ENCODE results near the gene TMEM117. TPM values are rescaled to one million over a fixed set of nuclear protein-coding genes. Genes with fewer than 3 reads are reported as not detected.
"Not testable (repeated sequence)": the region's sequence is repeated elsewhere in the genome, so short reads cannot be mapped to it uniquely, and the experiment has no call there.

The TMEM117 gene
- total RNA-seq, 1 experiment from 2014 or later = 12.6 TPM

DNA sequence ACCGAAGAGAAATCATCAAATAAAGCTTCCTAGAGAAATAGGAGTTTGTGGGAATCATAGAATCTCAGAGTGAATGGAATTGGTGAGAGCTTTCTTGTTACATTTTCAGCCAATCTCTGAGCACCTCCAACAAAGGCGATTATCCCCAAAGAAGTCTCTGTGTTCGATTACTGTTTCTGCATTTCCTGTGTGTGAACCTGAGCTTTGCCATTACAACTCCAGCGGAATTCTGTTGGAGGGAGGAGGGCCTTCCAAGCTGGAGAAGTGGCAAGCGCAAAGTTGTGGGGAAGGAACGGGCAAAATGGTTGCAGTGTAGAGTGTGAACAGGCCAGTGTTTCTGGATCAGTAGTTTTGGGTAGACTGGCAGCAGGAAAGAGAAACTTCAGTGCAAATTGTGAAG is 23.1 kb downstream of the TMEM117 start:
- DNase-seq = no peak
- Histone ChIP-seq H3K9me3 (replicated peaks) (no peaks in the 10 kb centered on the region; the same call in 1 of the 2 replicates), H3K36me3 (no peaks in the 10 kb centered on the region), H3K27ac (no peak overlapping the region), H3K27me3 (no peaks in the 10 kb centered on the region), H3K4me1 (peaks cover 20% of the 10 kb centered on the region), H3K4me3 (no peak overlapping the region)

DNA sequence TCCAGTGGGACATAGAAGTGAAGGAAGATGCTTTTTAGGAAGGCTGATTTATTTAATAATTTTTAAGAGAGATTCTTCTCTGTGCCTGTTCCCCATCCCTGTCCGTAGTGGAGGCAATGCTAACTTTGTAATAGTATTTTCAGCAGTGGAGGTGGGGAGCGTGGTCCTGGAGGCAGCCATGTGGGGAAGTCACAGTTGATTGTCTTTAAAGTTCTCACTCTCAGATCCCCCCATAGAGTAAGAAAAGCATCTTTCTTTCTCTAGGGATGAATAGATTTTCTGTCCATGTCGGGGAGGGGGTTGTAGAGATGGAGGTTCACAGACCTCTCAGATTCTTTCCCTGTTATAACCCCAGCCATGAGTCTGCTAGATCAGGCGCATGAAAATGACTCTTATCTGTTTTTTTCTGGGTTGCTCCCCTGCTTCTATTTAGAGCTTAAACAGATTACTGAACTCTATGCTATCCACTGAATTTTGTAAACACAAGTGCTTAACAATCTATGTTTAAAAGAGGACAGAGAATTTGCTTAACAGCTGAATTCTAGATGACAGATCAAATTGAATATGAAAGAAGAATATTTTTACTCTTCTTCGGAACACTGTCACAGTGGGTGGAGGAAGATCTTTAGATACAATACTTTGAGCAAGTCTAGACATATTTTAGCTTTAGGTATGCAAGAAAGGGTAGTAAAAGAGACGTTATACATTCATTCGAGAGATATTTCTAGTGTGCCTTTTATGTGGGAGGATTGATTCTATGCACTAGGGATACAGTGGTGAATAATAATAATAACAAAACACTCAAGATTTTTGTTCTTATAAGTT is 25.3 kb downstream of the TMEM117 start:
- DNase-seq = peak in 1 of 2 experiments; percentile 12
- Histone ChIP-seq H3K27ac (peak overlapping the region; percentile 68), H3K9me3 (replicated peaks) (no peaks in the 10 kb centered on the region; the same call in 1 of the 2 replicates), H3K27me3 (no peaks in the 10 kb centered on the region), H3K36me3 (no peaks in the 10 kb centered on the region), H3K4me1 (peaks cover 20% of the 10 kb centered on the region), H3K4me3 (peak overlapping the region; percentile 10; the same call in 1 of the 2 replicates)

DNA sequence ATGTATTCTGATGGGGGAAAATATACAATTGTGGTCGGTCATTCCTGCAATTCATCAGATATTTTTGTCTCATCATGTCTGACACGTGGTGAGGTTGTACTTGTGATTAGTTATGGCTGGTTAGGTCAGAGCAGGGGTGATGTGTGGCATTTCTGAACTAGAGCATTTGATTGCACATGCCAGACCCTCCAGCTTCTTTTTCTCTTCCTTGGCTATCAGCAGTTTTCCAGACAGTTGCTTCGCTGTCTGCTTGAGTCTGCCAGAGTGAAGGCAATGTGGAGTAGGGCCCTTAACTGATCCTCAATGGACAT is 25.9 kb downstream of the TMEM117 start:
- Histone ChIP-seq H3K36me3 (no peaks in the 10 kb centered on the region), H3K27me3 (no peaks in the 10 kb centered on the region), H3K4me3 (peak overlapping the region; percentile 10; the same call in 1 of the 2 replicates), H3K27ac (peak overlapping the region; percentile 68), H3K9me3 (replicated peaks) (no peaks in the 10 kb centered on the region; the same call in 1 of the 2 replicates), H3K4me1 (peaks cover 20% of the 10 kb centered on the region)
- DNase-seq = peak; percentile 30 to 51

GRCh38 chr12:43863770-43864366 is 28.0 kb downstream of the TMEM117 start:
- Histone ChIP-seq H3K4me3 (no peak overlapping the region), H3K4me1 (peaks cover 20% of the 10 kb centered on the region), H3K9me3 (replicated peaks) (no peaks in the 10 kb centered on the region), H3K27me3 (no peaks in the 10 kb centered on the region), H3K36me3 (no peaks in the 10 kb centered on the region), H3K27ac (no peak overlapping the region)
- no peak for DNase-seq

- not testable (repeated sequence) for H3K36me3 ChIP-seq; H3K4me3 ChIP-seq; H3K27ac ChIP-seq; H3K27me3 ChIP-seq; DNase-seq; H3K9me3 ChIP-seq (replicated peaks)
- peaks cover 20% of the 10 kb centered on the region for H3K4me1 ChIP-seq
These were observed 28.7 kb downstream of the TMEM117 start for GRCh38 chr12:43864557-43864956.

DNA sequence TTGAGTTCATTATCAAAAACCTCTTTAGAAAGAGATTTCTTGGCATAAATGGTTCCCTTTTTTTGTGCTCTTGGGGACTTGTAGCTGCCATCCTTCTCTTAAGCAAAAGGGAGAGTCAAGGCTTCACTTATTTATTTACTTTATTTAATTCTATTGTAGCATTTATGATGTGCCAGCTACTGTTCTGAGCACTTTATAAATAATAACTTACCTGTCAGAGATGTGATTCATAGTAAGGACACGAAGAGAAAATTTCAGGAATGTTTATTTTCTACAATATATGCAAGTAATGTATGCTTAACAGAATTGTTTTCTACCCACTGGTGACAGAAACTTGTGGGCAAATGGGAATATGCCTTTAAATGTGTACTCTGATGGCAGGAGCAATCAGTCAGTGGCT is 33.3 kb downstream of the TMEM117 start:
- no peak for DNase-seq
- H3K4me3 ChIP-seq = no peak overlapping the region
- no peaks in the 10 kb centered on the region for H3K27me3 ChIP-seq
- no peaks in the 10 kb centered on the region for H3K4me1 ChIP-seq
- no peaks in the 10 kb centered on the region for H3K36me3 ChIP-seq
- H3K27ac ChIP-seq = no peak overlapping the region
- no peaks in the 10 kb centered on the region for H3K9me3 ChIP-seq (replicated peaks)

DNA sequence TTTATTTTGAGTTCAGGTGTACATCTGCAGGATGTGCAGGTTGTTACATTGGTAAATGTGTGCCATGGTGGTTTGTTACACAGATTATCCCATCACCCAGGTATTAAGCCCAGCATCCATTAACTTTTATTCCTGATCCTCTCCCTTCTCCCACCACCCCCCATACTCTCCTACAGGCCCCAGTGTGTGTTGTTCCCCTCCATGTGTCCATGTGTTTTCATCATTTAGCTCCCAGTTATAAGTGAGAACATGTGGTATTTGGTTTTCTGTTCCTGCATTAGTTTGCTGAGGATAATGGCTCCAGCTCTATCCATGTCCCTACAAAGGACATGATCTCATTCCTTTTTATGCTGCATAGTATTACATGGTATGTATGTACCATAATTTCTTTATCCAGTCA is 33.9 kb downstream of the TMEM117 start:
- not testable (repeated sequence) for H3K36me3 ChIP-seq; H3K4me3 ChIP-seq; H3K4me1 ChIP-seq; H3K9me3 ChIP-seq (replicated peaks); DNase-seq; H3K27me3 ChIP-seq; H3K27ac ChIP-seq

DNA sequence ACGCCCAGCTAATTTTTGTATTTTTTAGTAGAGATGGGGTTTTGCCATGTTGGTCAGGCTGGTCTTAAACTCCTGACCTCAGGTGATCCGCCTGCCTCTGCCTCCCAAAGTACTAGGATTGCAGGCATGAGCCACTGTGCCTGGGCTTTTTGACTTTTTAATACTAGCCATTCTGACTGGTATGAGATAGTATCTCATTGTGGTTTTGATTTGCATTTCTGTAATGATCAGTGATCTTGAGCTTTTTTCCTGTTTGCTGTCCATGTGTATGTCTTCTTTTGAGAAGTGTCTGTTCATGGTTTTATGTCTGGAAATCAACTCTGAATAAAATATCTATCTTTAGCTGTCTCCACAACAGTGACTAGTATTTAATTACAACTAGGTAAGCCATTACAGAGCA is 35.4 kb downstream of the TMEM117 start:
- H3K27ac ChIP-seq; H3K4me3 ChIP-seq; H3K4me1 ChIP-seq; DNase-seq; H3K36me3 ChIP-seq; H3K27me3 ChIP-seq; H3K9me3 ChIP-seq (replicated peaks): not testable (repeated sequence)

- no peak for DNase-seq
- H3K36me3 ChIP-seq = no peaks in the 10 kb centered on the region
- no peak overlapping the region for H3K27ac ChIP-seq
- H3K9me3 ChIP-seq (replicated peaks) = no peaks in the 10 kb centered on the region
- H3K4me3 ChIP-seq = no peak overlapping the region
- H3K27me3 ChIP-seq = no peaks in the 10 kb centered on the region
- no peaks in the 10 kb centered on the region for H3K4me1 ChIP-seq
These were observed 36.5 kb downstream of the TMEM117 start for GRCh38 chr12:43872396-43872795.

GRCh38 chr12:43878050-43878449 is 42.2 kb downstream of the TMEM117 start:
- no peaks in the 10 kb centered on the region for H3K36me3 ChIP-seq
- no peak overlapping the region for H3K4me3 ChIP-seq
- DNase-seq = no peak
- H3K27me3 ChIP-seq = no peaks in the 10 kb centered on the region
- H3K4me1 ChIP-seq = no peaks in the 10 kb centered on the region
- no peak overlapping the region for H3K27ac ChIP-seq
- H3K9me3 ChIP-seq (replicated peaks) = no peaks in the 10 kb centered on the region

DNA sequence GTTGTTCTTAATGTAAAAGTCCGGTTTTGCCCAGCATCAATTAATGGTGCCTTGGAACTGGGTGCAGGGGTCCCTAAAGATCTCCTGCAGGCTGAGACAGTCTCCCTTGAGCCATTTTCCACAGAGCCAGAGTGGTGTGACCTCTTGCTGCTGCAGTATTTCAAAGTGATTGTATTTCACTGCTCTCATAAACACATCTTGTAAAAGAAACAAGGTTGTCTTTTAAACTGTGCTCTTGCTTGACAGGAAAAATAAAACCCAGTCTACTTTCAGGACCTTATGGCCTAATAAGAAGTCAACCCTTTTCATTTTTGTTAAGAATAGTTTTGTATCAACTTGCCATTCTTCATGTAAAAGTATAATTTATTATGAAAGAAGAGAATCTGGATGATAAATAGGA is 44.7 kb downstream of the TMEM117 start:
- Histone ChIP-seq H3K27me3 (no peaks in the 10 kb centered on the region), H3K4me1 (no peaks in the 10 kb centered on the region), H3K4me3 (no peak overlapping the region), H3K36me3 (no peaks in the 10 kb centered on the region), H3K27ac (no peak overlapping the region), H3K9me3 (replicated peaks) (no peaks in the 10 kb centered on the region)
- no peak for DNase-seq

DNA sequence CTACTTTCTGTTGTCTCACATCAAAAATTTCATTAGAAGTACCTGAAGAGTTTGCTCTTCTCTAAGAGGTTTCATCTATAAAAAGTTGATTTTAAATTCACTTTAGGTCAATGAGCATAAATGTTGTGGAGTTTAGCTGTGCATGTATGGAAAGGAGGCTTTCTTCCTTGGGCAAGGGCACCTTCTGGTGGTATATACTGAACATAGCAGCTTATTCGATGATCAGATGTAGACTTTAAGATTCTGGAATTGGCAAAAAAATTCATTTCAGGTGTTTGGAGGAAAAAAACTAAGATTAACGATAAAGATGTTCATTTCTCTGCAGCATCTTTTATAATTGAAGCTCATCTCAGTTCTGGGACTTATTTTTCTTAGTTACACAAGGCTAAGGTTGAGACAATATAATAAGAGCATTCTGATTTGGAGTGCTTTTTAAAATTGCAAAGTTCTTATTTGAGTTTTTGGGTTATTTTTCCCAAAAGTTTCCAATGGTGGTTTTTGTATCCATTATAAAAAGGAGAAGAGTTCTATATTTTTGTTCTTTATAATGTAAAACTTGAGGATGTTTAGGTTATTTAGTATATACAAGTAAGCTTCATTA is 46.8 kb downstream of the TMEM117 start:
- no peak overlapping the region for H3K27ac ChIP-seq
- no peaks in the 10 kb centered on the region for H3K4me1 ChIP-seq
- H3K27me3 ChIP-seq = no peaks in the 10 kb centered on the region
- H3K36me3 ChIP-seq = no peaks in the 10 kb centered on the region
- H3K4me3 ChIP-seq = no peak overlapping the region
- DNase-seq = peak; percentile 36 to 77
- H3K9me3 ChIP-seq (replicated peaks) = no peaks in the 10 kb centered on the region

DNA sequence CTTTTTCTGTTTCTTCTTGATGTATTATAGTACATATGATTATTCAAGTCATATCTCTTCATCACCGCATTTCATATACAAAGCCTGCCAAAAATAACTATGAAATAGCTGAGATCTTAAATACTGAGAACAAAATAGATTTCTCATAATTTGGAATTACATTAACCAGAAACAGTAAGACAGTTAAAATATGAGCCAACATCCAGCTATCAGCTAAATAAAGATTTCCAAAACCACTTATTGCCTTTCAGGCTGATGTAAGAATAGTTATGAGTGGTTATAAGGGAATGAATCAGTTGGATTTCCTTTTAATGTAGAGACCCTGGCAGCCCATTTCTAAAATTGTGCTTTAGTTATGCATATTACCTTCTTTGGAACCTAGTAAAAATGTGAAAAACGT is 47.4 kb downstream of the TMEM117 start:
- no peaks in the 10 kb centered on the region for H3K36me3 ChIP-seq
- H3K27ac ChIP-seq = no peak overlapping the region
- no peaks in the 10 kb centered on the region for H3K9me3 ChIP-seq (replicated peaks)
- no peak for DNase-seq
- H3K4me1 ChIP-seq = no peaks in the 10 kb centered on the region
- H3K27me3 ChIP-seq = no peaks in the 10 kb centered on the region
- H3K4me3 ChIP-seq = no peak overlapping the region

DNA sequence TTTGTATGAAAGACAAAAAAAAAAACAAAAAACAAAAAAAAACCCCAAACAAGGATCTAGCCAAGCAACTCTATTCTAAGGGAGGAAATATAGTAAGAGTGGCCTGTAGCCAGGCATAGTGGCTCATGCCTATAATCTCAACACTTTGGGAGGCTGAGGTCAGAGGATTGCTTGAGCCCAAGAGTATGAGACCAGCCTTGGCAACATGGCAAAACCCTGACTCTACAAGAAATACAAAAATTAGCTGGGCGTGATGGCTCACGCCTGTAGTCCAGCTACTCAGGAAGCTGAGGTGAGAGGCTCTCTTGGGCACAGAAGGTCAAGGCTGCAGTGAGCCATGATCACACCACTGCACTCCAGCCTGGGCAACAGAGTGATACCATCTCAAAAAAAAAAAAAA is 47.9 kb downstream of the TMEM117 start:
- no peak for DNase-seq
- Histone ChIP-seq H3K4me1 (no peaks in the 10 kb centered on the region), H3K4me3 (no peak overlapping the region), H3K27me3 (no peaks in the 10 kb centered on the region), H3K27ac (no peak overlapping the region), H3K9me3 (replicated peaks) (no peaks in the 10 kb centered on the region), H3K36me3 (no peaks in the 10 kb centered on the region)

DNA sequence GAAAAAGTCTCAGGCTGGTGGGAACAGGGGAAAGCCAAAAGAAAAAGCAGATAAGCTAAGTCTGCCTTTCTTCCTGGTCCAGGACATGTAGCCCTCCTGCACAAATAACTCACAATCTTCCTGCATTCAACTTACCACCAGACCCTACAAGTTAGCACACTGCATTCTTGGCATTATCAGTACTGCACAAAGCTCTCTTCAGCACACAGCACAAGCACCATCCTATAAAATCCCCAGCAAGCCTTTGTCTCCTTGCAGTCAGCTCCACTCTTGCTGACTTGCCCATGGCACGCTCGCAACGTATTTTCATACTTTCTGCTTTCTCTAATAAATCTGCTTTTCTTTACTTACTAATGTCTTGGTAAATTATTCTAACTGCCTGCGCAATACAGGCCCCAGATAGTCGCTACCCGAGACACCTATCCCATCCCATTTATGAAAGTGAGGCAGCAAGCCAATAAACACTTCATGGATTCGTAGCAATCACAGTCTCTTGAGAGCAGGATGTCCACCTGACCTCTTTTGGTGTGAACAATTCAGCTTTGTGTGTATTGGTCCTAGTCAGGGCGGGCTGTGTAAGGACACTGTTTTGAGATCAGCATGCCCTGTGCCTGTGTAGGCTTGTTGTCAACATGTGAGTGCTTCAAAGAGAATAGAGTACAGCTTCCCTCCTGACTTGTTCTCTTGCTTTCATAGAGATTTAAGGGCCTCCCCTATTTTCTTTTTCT is 49.0 kb downstream of the TMEM117 start:
- Histone ChIP-seq H3K4me3 (no peak overlapping the region), H3K27me3 (no peaks in the 10 kb centered on the region)

More for the DNA sequence above, 49.0 kb downstream of the TMEM117 start:
- Histone ChIP-seq H3K4me1 (no peaks in the 10 kb centered on the region), H3K27ac (no peak overlapping the region), H3K36me3 (no peaks in the 10 kb centered on the region), H3K9me3 (replicated peaks) (no peaks in the 10 kb centered on the region)
- peak in 1 of 2 experiments; percentile 17 for DNase-seq

Data from SJCRH30 (cell line).